Adrenal gland (tissue), 5 donors: Measurements from ENCODE around the gene OLA1.

ENCODE experiments used
- POLR2A ChIP-seq, 2 donors: fragments of 450-650 bp; IDR thresholded peaks; one replicate each; pipeline ENCODE4 v1.6.1; 2017; ENCODE audit warnings: antibody characterized with exemption in 2 of 2, mild to moderate bottlenecking in 2 of 2, moderate library complexity in 1 of 2
- TF ChIP-seq, protein P1 (sequence below), 6 experiments: fragments of 450-650 bp in 4 of 6; fragments of 200-600 bp in 2 of 6; sonication (generic) in 1 of 6; IDR thresholded peaks; 1 replicate in 5 of 6; 2 replicates in 1 of 6; pipeline versions ENCODE4 v1.5.1 to v1.8.0; 2016 to 2021; ENCODE audit warnings: antibody characterized with exemption in 6 of 6, mild to moderate bottlenecking in 2 of 6, moderate library complexity in 1 of 6
- donor health status: DM: no; HTN: no; CAD: no.

DNA sequence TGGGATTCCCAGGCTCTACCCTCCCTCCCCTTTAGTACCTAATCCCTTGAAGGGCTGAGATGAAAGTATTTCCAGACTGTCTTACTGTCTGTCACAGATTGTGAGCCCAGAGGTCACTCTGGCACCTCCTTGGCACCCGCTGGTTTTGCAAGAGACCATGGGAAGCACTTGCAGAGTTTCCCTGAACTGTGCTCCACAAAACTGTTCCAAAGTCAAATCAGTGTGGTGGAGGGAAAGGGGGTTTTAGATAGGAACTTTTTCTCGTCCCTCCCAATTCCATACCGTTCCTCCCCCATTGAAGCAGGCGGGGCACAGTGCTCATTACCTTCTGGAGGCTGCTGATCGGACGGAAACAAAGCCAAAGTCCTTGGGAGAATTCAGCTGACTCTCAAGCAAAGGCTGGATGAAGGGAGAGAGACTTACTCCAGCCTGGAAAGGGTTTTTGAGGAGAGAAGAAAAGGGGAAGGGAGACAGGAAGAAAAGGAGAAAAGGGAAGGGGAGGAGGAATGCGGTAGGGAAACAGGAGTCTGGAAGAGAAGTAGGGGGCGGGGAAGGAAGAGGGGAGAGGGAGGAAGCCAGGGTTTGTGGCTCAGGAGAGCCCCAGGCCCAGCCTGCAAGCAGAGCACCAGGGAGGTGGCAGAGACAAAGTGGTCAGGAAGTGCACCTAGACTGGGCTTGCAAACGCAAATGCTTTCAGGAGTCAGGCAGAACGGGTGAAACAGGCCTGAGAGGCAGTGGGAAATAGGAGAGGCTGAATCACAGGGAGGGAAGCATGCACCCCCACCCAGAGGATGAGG is 194.8 kb downstream of the OLA1 start:
- TF ChIP-seq, protein P1, sequence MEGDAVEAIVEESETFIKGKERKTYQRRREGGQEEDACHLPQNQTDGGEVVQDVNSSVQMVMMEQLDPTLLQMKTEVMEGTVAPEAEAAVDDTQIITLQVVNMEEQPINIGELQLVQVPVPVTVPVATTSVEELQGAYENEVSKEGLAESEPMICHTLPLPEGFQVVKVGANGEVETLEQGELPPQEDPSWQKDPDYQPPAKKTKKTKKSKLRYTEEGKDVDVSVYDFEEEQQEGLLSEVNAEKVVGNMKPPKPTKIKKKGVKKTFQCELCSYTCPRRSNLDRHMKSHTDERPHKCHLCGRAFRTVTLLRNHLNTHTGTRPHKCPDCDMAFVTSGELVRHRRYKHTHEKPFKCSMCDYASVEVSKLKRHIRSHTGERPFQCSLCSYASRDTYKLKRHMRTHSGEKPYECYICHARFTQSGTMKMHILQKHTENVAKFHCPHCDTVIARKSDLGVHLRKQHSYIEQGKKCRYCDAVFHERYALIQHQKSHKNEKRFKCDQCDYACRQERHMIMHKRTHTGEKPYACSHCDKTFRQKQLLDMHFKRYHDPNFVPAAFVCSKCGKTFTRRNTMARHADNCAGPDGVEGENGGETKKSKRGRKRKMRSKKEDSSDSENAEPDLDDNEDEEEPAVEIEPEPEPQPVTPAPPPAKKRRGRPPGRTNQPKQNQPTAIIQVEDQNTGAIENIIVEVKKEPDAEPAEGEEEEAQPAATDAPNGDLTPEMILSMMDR (IDR thresholded peaks at IDR 0.05) = no peak
- no peak for TF ChIP-seq POLR2A (IDR thresholded peaks at IDR 0.05)
